ENCODE measurements around the gene ACBD4. TPM values are rescaled to one million over a fixed set of nuclear protein-coding genes. Genes with fewer than 3 reads are reported as not detected.

Gene ACBD4
- total and polyA plus RNA-seq, 2 of the 13 experiments (the other 11 are each of a cell fraction or from before 2014, with no cell fraction given) = 16.1 to 26.9 TPM

DNA sequence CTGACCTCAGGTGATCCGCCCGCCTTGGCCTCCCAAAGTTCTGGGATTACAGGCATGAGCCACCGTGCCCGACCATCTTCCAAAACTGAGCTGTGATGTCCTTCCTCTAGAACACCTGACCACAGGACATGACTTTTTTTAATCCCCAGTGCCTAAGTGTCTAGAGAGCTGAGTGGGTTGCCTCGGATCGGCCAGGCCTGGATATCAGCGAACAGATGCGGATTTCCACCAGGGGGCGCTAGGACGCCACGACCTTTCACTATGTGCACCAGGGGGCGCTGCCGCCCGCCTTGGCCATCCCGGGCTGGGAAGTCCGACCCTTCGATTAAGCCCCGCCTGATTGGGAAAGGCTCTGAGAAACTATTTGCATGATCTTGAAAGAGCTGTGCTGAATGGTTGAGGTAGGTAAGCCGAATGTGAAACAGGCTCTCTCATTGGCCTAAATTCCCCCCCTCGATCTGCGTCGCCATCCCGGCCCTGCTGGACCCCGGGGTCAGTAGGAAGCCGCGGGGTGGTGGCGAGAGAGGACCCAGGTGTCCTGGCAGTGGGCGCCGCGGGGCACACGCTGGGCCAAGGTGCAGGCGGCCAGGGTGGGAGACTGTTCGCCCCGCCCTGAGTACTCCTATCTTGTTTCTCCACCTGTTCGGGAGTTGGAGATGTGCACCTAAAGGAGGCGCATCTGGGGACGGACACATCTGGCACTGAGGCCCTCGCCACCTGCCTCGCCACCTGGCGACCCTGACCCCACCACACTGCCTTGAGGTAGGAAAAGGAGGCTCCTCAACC is at the start of gene ACBD4 (continued):
- TF ChIP-seq SIN3B (IDR thresholded peaks at IDR 0.05; ENCODE audit: low read length) = peak; percentile 49; the same call in 1 of the 2 replicates
- TF ChIP-seq, protein P1, sequence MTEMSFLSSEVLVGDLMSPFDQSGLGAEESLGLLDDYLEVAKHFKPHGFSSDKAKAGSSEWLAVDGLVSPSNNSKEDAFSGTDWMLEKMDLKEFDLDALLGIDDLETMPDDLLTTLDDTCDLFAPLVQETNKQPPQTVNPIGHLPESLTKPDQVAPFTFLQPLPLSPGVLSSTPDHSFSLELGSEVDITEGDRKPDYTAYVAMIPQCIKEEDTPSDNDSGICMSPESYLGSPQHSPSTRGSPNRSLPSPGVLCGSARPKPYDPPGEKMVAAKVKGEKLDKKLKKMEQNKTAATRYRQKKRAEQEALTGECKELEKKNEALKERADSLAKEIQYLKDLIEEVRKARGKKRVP (CRISPR knock-in tag; IDR thresholded peaks at IDR 0.05) = no peak
- peak; percentile 34 for TF ChIP-seq HNRNPLL (IDR thresholded peaks at IDR 0.05; ENCODE audit: low read depth, low read length, poor library complexity, severe bottlenecking)
- peak; percentile 91; the same call in 1 of the 2 replicates for TF ChIP-seq SP4 (CRISPR knock-in tag; IDR thresholded peaks at IDR 0.05)
- TF ChIP-seq ZMYM3 (CRISPR knock-in tag; IDR thresholded peaks at IDR 0.05) = peak; percentile 90
- TF ChIP-seq, protein P2, sequence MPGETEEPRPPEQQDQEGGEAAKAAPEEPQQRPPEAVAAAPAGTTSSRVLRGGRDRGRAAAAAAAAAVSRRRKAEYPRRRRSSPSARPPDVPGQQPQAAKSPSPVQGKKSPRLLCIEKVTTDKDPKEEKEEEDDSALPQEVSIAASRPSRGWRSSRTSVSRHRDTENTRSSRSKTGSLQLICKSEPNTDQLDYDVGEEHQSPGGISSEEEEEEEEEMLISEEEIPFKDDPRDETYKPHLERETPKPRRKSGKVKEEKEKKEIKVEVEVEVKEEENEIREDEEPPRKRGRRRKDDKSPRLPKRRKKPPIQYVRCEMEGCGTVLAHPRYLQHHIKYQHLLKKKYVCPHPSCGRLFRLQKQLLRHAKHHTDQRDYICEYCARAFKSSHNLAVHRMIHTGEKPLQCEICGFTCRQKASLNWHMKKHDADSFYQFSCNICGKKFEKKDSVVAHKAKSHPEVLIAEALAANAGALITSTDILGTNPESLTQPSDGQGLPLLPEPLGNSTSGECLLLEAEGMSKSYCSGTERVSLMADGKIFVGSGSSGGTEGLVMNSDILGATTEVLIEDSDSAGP (CRISPR knock-in tag; IDR thresholded peaks at IDR 0.05; ENCODE audit: borderline replicate concordance) = peak; percentile 97
- TF ChIP-seq, protein P3, sequence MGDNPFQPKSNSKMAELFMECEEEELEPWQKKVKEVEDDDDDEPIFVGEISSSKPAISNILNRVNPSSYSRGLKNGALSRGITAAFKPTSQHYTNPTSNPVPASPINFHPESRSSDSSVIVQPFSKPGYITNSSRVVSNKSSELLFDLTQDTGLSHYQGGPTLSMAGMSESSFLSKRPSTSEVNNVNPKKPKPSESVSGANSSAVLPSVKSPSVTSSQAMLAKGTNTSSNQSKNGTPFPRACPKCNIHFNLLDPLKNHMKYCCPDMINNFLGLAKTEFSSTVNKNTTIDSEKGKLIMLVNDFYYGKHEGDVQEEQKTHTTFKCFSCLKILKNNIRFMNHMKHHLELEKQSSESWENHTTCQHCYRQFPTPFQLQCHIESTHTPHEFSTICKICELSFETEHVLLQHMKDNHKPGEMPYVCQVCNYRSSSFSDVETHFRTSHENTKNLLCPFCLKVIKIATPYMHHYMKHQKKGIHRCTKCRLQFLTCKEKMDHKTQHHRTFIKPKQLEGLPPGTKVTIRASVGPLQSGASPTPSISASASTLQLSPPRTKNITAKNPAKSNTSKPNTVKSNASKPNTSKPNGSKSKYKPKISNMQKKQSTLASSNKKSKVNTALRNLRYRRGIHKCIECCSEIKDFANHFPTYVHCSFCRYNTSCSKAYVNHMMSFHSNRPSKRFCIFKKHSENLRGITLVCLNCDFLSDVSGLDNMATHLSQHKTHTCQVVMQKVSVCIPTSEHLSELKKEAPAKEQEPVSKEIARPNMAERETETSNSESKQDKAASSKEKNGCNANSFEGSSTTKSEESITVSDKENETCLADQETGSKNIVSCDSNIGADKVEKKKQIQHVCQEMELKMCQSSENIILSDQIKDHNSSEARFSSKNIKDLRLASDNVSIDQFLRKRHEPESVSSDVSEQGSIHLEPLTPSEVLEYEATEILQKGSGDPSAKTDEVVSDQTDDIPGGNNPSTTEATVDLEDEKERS (CRISPR knock-in tag; IDR thresholded peaks at IDR 0.05) = peak; percentile 6; the same call in 1 of the 2 replicates
- peak; percentile 90 for TF ChIP-seq KLF6 (CRISPR knock-in tag; IDR thresholded peaks at IDR 0.05)
- peak; percentile 85 for TF ChIP-seq ELF3 (CRISPR knock-in tag; IDR thresholded peaks at IDR 0.05)
- TF ChIP-seq FOXK2 (IDR thresholded peaks at IDR 0.05) = no peak
- TF ChIP-seq SRSF9 (IDR thresholded peaks at IDR 0.05; ENCODE audit: borderline replicate concordance, insufficient read depth, low read depth, low read length, poor library complexity, severe bottlenecking) = no peak
- peak; percentile 48; the same call in 1 of the 2 replicates for TF ChIP-seq ZNF430 (CRISPR knock-in tag; IDR thresholded peaks at IDR 0.05)
- peak; percentile 58; the same call in 1 of the 2 replicates for TF ChIP-seq DPF2 (CRISPR knock-in tag; IDR thresholded peaks at IDR 0.05; ENCODE audit: borderline replicate concordance, low read depth)
- peak; percentile 89; the same call in 1 of the 2 replicates for TF ChIP-seq KDM4B (CRISPR knock-in tag; IDR thresholded peaks at IDR 0.05)
- TF ChIP-seq, protein P4, sequence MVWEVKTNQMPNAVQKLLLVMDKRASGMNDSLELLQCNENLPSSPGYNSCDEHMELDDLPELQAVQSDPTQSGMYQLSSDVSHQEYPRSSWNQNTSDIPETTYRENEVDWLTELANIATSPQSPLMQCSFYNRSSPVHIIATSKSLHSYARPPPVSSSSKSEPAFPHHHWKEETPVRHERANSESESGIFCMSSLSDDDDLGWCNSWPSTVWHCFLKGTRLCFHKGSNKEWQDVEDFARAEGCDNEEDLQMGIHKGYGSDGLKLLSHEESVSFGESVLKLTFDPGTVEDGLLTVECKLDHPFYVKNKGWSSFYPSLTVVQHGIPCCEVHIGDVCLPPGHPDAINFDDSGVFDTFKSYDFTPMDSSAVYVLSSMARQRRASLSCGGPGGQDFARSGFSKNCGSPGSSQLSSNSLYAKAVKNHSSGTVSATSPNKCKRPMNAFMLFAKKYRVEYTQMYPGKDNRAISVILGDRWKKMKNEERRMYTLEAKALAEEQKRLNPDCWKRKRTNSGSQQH (CRISPR knock-in tag; IDR thresholded peaks at IDR 0.05; ENCODE audit: low read depth) = 0 out of 2 replicates have a peak, but pooled peaks have one; percentile 47
